HG03103 (cell line): ENCODE results near the gene IL17B.

Experiments used
- ATAC-seq: cut with Tn5 transposase; IDR thresholded peaks from one replicate; pipeline ENCODE4 v1.9.1; 2021; ENCODE audit warnings: low read depth; ENCODE audit not compliant: unreplicated experiment

IL17B gene

GRCh38 chr5:149326611-149327010 is 52.5 kb downstream of the IL17B start:
- no peak for ATAC-seq

- no peak for ATAC-seq
These were observed 53.2 kb downstream of the IL17B start for GRCh38 chr5:149325894-149326293.

GRCh38 chr5:149325166-149325735 is 53.8 kb downstream of the IL17B start:
- no peak for ATAC-seq

GRCh38 chr5:149324641-149325040 is 54.5 kb downstream of the IL17B start:
- no peak for ATAC-seq
